PC-3 (cell line): ENCODE data around the gene PABPN1.

Source experiments
- CTCF ChIP-seq: fragments of 300-600 bp; sonication (generic); conservative IDR thresholded peaks from 2 replicates; pipeline ENCODE4 v1.5.1; 2017; ENCODE audit warnings: antibody characterized with exemption, low read depth, mild to moderate bottlenecking, low read length
- EZH2 ChIP-seq: fragments of 300-600 bp; sonication (generic); IDR thresholded peaks from one replicate; pipeline ENCODE4 v1.6.1; 2017; ENCODE audit warnings: antibody characterized with exemption, mild to moderate bottlenecking, low read length; ENCODE audit not compliant: unreplicated experiment
- EZH2phosphoT487 ChIP-seq: fragments of 300-600 bp; sonication (generic); IDR thresholded peaks from 2 replicates; pipeline ENCODE4 v1.6.1; 2018; ENCODE audit warnings: mild to moderate bottlenecking, antibody characterized with exemption, low read length, borderline replicate concordance

- no peak for TF ChIP-seq CTCF
- TF ChIP-seq EZH2phosphoT487 = no peak
- no peak for TF ChIP-seq EZH2
Observed at GRCh38 chr14:23275412-23275811, 45.8 kb upstream of the PABPN1 start.
